OCI-LY3 (cell line): ENCODE results near the gene ACYP2.
"Not testable (repeated sequence)": the region's sequence is repeated elsewhere in the genome, so short reads cannot be mapped to it uniquely, and the experiment has no call there.

ENCODE experiments used
- H2AFZ ChIP-seq: fragments of 200-600, 300-600 bp; shearing (Covaris generic); 2 replicates; pipeline ENCODE4 v1.6.0; 2014; ENCODE audit warnings: antibody characterized with exemption, low read depth, low read length
- H3K27ac ChIP-seq: fragments of 200-600, 300-600 bp; sonication (generic); 2 replicates; pipeline ENCODE4 v1.5.1; 2014; ENCODE audit warnings: mild to moderate bottlenecking, low read length, moderate library complexity, mixed read lengths
- H3K27me3 ChIP-seq: fragments of 200-600, 300-600 bp; sonication (generic); 2 replicates; pipeline ENCODE4 v1.6.1; 2014; ENCODE audit warnings: low read depth, low read length, mixed read lengths
- H3K36me3 ChIP-seq: fragments of 200-600, 300-600 bp; sonication (generic); replicated peaks from 2 replicates; pipeline ENCODE3; 2014; ENCODE audit warnings: low read depth, low read length, mixed read lengths
- H3K4me1 ChIP-seq: fragments of 300-600, 200-600 bp; sonication (generic); 2 replicates; pipeline ENCODE4 v1.6.1; 2014; ENCODE audit warnings: low read length, mixed read lengths
- H3K4me2 ChIP-seq: fragments of 200-600, 300-600 bp; sonication (generic); 2 replicates; pipeline ENCODE4 v1.6.1; 2014; ENCODE audit warnings: low read length, mixed read lengths
- H3K4me3 ChIP-seq: fragments of 300-600, 200-600 bp; sonication (generic); 2 replicates; pipeline ENCODE4 v1.5.1; 2014; ENCODE audit warnings: antibody characterized with exemption, mild to moderate bottlenecking, low read length, moderate library complexity
- H3K79me2 ChIP-seq: fragments of 300-600, 200-600 bp; shearing (Covaris generic); 2 replicates; pipeline ENCODE4 v1.6.1; 2014; ENCODE audit warnings: mild to moderate bottlenecking, low read length, mixed read lengths
- H3K9ac ChIP-seq: fragments of 300-600, 200-600 bp; shearing (Covaris generic); 2 replicates; pipeline ENCODE4 v1.6.0; 2014; ENCODE audit warnings: mild to moderate bottlenecking, low read length, moderate library complexity
- H3K9me3 ChIP-seq: fragments of 200-600, 300-600 bp; shearing (Covaris generic); 2 replicates; pipeline ENCODE4 v1.6.1; 2014; ENCODE audit warnings: low read length, mixed read lengths; ENCODE audit not compliant: insufficient read depth
- H4K20me1 ChIP-seq: fragments of 200-600, 300-600 bp; sonication (generic); 2 replicates; pipeline ENCODE4 v1.6.1; 2016; ENCODE audit warnings: low read length, mixed read lengths; ENCODE audit not compliant: insufficient read depth
- CTCF ChIP-seq: fragments of 200-600, 300-600 bp; sonication (generic); IDR thresholded peaks from 2 replicates; pipeline ENCODE4 v1.5.1; 2014; ENCODE audit warnings: antibody characterized with exemption, low read length, low read depth
- EZH2phosphoT487 ChIP-seq: fragments of 200-600 bp; shearing (Covaris generic); IDR thresholded peaks from 2 replicates; pipeline ENCODE4 v1.6.1; 2018; ENCODE audit warnings: antibody characterized with exemption, mixed run types, low read depth

Gene ACYP2

DNA sequence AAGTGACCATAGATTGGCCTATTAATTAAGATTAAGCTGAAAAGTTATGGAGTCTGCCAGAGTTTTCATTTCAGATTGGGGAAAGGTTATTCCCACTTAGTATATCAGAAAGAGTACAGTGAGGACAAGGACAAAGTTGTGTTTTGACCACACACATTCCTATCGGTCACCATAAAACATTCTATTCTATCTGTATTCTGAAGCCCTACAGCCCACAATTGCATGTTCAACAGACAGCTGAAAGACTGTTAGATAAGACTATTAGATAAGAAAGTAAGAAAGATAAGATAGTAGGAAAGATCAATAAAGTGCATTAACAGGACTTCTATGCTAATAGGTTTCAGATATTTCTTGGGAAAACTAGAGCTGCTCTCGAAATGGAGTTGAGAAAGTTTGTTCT is 26.7 kb upstream of the ACYP2 start:
- no peak overlapping the region for H3K27ac ChIP-seq
- no peaks in the 10 kb centered on the region for H3K27me3 ChIP-seq
- H3K9me3 ChIP-seq: 0 out of 2 replicates have a peak, but pooled peaks cover under 1% of the 10 kb centered on the region
- H4K20me1 ChIP-seq: no peaks in the 10 kb centered on the region
- no peaks in the 10 kb centered on the region for H3K36me3 ChIP-seq
- no peak overlapping the region for H3K9ac ChIP-seq
- TF ChIP-seq EZH2phosphoT487 (no peak), CTCF (no peak)
- H3K79me2 ChIP-seq: no peaks in the 10 kb centered on the region
- no peak overlapping the region for H2AFZ ChIP-seq
- no peak overlapping the region for H3K4me3 ChIP-seq
- no peak overlapping the region for H3K4me2 ChIP-seq
- peaks cover 32% of the 10 kb centered on the region for H3K4me1 ChIP-seq

DNA sequence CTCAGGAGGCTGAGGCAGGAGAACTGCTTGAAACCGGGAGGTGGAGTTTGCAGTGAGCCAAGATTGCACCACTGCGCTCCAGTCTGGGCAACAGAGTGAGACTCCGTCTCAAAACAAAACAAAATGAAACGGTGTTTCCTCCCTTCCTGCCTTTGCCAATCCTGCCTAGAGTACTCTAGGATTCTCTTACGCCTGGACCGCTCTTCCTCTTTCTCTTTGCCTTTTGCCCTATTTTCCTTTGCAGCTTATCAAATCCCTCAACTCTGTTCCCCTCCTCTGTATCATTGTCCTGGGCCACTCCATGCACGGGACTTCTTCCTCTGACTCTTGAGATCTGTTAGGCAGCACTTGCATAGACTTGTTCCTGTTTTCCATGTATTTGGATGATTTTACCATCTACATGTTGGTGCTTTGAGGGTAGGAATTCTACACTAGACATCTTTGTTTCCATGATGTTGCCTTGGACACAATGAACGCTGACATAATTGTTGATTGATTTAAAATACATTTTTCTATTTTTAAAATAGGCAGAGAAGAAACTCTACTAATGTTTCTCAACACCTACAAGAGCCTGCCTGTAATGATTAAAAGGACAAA is 24.8 kb upstream of the ACYP2 start:
- no peak overlapping the region for H3K4me3 ChIP-seq
- no peak overlapping the region for H3K4me2 ChIP-seq
- TF ChIP-seq CTCF: no peak
- TF ChIP-seq EZH2phosphoT487: no peak
- no peak overlapping the region for H3K9ac ChIP-seq
- H4K20me1 ChIP-seq: no peaks in the 10 kb centered on the region
- H3K27ac ChIP-seq: no peak overlapping the region
- no peak overlapping the region for H2AFZ ChIP-seq
- H3K79me2 ChIP-seq: no peaks in the 10 kb centered on the region
- 0 out of 2 replicates have a peak, but pooled peaks cover 3% of the 10 kb centered on the region for H3K9me3 ChIP-seq
- H3K27me3 ChIP-seq: no peaks in the 10 kb centered on the region
- H3K36me3 ChIP-seq: peaks cover 3% of the 10 kb centered on the region
- peaks cover 24% of the 10 kb centered on the region for H3K4me1 ChIP-seq

DNA sequence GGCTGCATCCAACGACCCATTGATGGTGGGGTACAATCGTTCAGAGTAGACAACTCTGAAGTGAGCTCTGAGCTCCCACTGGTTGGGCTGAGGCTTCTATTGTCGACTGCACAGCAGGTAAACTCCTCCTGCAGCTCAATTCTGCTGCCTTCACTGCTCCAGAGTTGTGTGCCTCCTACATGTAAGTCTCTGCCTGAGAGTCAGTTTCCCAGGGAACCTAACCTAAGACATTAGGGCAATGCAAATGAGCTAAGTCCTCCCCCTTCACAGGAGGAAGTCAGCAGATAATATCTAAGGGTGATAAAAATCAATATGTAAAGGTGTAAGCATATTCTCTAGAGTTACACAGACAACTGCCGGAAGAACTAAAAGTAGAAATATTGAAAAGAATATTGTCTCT is 22.5 kb upstream of the ACYP2 start:
- Histone ChIP-seq H4K20me1 (no peaks in the 10 kb centered on the region), H3K4me2 (peak overlapping the region; percentile 66), H3K4me1 (peaks cover 29% of the 10 kb centered on the region), H3K9me3 (peaks cover 10% of the 10 kb centered on the region; the same call in 1 of the 2 replicates), H3K9ac (peak overlapping the region; percentile 2; the same call in 1 of the 2 replicates), H3K4me3 (peak overlapping the region; percentile 20; the same call in 1 of the 2 replicates), H3K27ac (peak overlapping the region; percentile 72), H3K36me3 (peaks cover 3% of the 10 kb centered on the region), H2AFZ (peak overlapping the region; percentile 47; the same call in 1 of the 2 replicates), H3K79me2 (no peaks in the 10 kb centered on the region), H3K27me3 (no peaks in the 10 kb centered on the region)
- TF ChIP-seq CTCF: no peak
- TF ChIP-seq EZH2phosphoT487: no peak

GRCh38 chr2:54095406-54095805 is 20.0 kb upstream of the ACYP2 start:
- H3K4me2 ChIP-seq, H3K27ac ChIP-seq, H2AFZ ChIP-seq, H3K9ac ChIP-seq, H4K20me1 ChIP-seq, H3K27me3 ChIP-seq, H3K36me3 ChIP-seq, H3K4me3 ChIP-seq, H3K79me2 ChIP-seq: not testable (repeated sequence)
- Histone ChIP-seq H3K4me1 (peaks cover 53% of the 10 kb centered on the region), H3K9me3 (peaks cover 22% of the 10 kb centered on the region)

DNA sequence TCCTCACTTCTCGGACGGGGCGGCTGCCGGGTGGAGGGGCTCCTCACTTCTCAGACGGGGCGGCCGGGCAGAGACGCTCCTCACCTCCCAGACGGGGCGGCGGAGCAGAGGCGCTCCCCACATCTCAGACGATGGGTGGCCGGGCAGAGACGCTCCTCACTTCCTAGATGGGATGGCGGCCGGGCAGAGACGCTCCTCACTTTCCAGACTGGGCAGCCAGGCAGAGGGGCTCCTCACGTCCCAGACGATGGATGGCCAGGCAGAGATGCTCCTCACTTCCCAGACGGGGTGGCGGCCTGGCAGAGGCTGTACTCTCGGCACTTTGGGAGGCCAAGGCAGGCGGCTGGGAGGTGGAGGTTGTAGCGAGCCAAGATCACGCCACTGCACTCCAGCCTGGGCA is 19.3 kb upstream of the ACYP2 start:
- H3K27me3 ChIP-seq, H4K20me1 ChIP-seq, H3K79me2 ChIP-seq, H3K4me3 ChIP-seq, H3K9ac ChIP-seq, H2AFZ ChIP-seq, H3K36me3 ChIP-seq, H3K27ac ChIP-seq, H3K4me2 ChIP-seq: not testable (repeated sequence)
- H3K4me1 ChIP-seq: peaks cover 61% of the 10 kb centered on the region
- peaks cover 22% of the 10 kb centered on the region for H3K9me3 ChIP-seq
